SU-DHL-6 (cell line): ENCODE measurements around the gene MYT1.

ENCODE experiments used
- CTCF ChIP-seq: fragments of 200-600 bp; sonication (generic); IDR thresholded peaks from one replicate; pipeline ENCODE4 v1.5.1; 2017; ENCODE audit warnings: antibody characterized with exemption, mild to moderate bottlenecking, low read length, moderate library complexity; ENCODE audit not compliant: insufficient read depth, poor library complexity, severe bottlenecking
- EZH2phosphoT487 ChIP-seq: fragments of 200-600 bp; sonication (generic), shearing (Covaris generic); conservative IDR thresholded peaks from 2 replicates; pipeline ENCODE4 v1.6.1; 2018; ENCODE audit warnings: mild to moderate bottlenecking, antibody characterized with exemption, low read length, moderate library complexity, mixed read lengths

- no peak for TF ChIP-seq CTCF
- no peak for TF ChIP-seq EZH2phosphoT487
Measured at GRCh38 chr20:64250027-64250426, 85.8 kb downstream of the MYT1 start.
